SJSA1 (cell line): ENCODE measurements around the gene CD70. TPM values are rescaled to one million over a fixed set of nuclear protein-coding genes. Genes with fewer than 3 reads are reported as not detected.
"Not testable (repeated sequence)": the region's sequence is repeated elsewhere in the genome, so short reads cannot be mapped to it uniquely, and the experiment has no call there.

ENCODE experiments used
- DNase-seq, 2 experiments: peaks; one replicate each; pipeline ENCODE4 v3.0.0-alpha.2; 2015 to 2020; ENCODE audit warnings: low spot score in 2 of 2, low read depth in 1 of 2
- H3K27ac ChIP-seq: fragments of 250-450 bp; sonication (Bioruptor Pico); 2 replicates; pipeline ENCODE4 v1.5.1; 2020; ENCODE audit warnings: mild to moderate bottlenecking, moderate library complexity
- H3K27me3 ChIP-seq: fragments of 250-450 bp; sonication (Bioruptor Pico); replicated peaks from 2 replicates; pipeline ENCODE4 v1.5.1; 2020; ENCODE audit warnings: mild to moderate bottlenecking, moderate library complexity
- H3K36me3 ChIP-seq: fragments of 250-450 bp; sonication (Bioruptor Pico); 2 replicates; pipeline ENCODE4 v1.5.1; 2020; ENCODE audit warnings: mild to moderate bottlenecking
- H3K4me1 ChIP-seq: fragments of 250-450 bp; sonication (Bioruptor Pico); replicated peaks from 2 replicates; pipeline ENCODE4 v1.6.1; 2021; ENCODE audit warnings: mild to moderate bottlenecking
- H3K4me3 ChIP-seq: fragments of 250-450 bp; sonication (Bioruptor Pico); 2 replicates; pipeline ENCODE4 v1.5.1; 2020; ENCODE audit warnings: mild to moderate bottlenecking
- H3K9me3 ChIP-seq: fragments of 250-450 bp; sonication (Bioruptor Pico); replicated peaks from 2 replicates; pipeline ENCODE4 v1.5.1; 2020; ENCODE audit warnings: mild to moderate bottlenecking
- total RNA-seq: library from RNA; depleted of rRNA; stranded (reverse); fragments of >200 nt; shearing (Covaris generic); gene quantifications from 2 replicates; pipeline ENCODE4 v1.2.3, GENCODE V29; 2014

Gene CD70
- total RNA-seq, 1 experiment from 2014 or later, result 128 TPM

GRCh38 chr19:6588508-6589345, 2.2 kb downstream of the CD70 start:
- DNase-seq, result peak; percentile 59 to 65
- Histone ChIP-seq H3K27ac (peak overlapping the region; percentile 3), H3K4me1 (peaks cover 47% of the 10 kb centered on the region), H3K4me3 (peak overlapping the region; percentile 60), H3K27me3 (no peaks in the 10 kb centered on the region), H3K36me3 (peaks cover 38% of the 10 kb centered on the region), H3K9me3 (no peaks in the 10 kb centered on the region)

- H3K4me3 ChIP-seq, result peak overlapping the region; percentile 60
- no peak overlapping the region for H3K27ac ChIP-seq
- DNase-seq, result no peak
- peaks cover 40% of the 10 kb centered on the region for H3K4me1 ChIP-seq
- no peaks in the 10 kb centered on the region for H3K9me3 ChIP-seq
- no peaks in the 10 kb centered on the region for H3K27me3 ChIP-seq
- peaks cover 40% of the 10 kb centered on the region for H3K36me3 ChIP-seq
Observed at GRCh38 chr19:6587998-6588507, 2.9 kb downstream of the CD70 start.

- peaks cover 34% of the 10 kb centered on the region for H3K4me1 ChIP-seq
- no peak overlapping the region for H3K4me3 ChIP-seq
- H3K36me3 ChIP-seq, result peaks cover 46% of the 10 kb centered on the region
- H3K9me3 ChIP-seq, result no peaks in the 10 kb centered on the region
- no peak for DNase-seq
- no peak overlapping the region for H3K27ac ChIP-seq
- H3K27me3 ChIP-seq, result no peaks in the 10 kb centered on the region
Observed at GRCh38 chr19:6587093-6587820, 3.7 kb downstream of the CD70 start.

- DNase-seq, result no peak
- Histone ChIP-seq H3K4me3 (no peak overlapping the region), H3K4me1 (peaks cover 35% of the 10 kb centered on the region), H3K27me3 (no peaks in the 10 kb centered on the region), H3K27ac (no peak overlapping the region), H3K9me3 (no peaks in the 10 kb centered on the region), H3K36me3 (peaks cover 46% of the 10 kb centered on the region)
Observed at GRCh38 chr19:6586726-6587092, 4.2 kb downstream of the CD70 start.

DNA sequence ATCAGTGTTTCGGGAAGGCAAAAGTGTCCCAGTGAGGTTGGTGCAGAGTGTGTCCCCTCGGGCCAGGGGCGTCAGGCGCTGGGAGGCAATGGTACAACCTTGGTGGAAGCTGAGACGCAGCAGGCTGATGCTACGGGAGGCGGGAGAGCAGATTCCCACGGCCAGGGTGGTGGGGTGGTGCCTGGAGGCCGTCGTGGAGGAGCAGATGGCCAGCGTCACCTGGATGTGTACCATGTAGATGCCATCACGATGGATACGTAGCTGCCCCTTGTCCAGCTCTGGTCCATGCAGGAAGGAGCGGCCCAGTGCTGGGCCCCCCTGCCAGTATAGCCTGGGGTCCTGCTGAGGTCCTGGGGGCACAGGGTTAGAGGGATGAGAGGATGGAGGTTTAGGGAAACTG, 4.9 kb downstream of the CD70 start:
- Histone ChIP-seq H3K4me1 (peaks cover 37% of the 10 kb centered on the region), H3K27ac (no peak overlapping the region)

DNA sequence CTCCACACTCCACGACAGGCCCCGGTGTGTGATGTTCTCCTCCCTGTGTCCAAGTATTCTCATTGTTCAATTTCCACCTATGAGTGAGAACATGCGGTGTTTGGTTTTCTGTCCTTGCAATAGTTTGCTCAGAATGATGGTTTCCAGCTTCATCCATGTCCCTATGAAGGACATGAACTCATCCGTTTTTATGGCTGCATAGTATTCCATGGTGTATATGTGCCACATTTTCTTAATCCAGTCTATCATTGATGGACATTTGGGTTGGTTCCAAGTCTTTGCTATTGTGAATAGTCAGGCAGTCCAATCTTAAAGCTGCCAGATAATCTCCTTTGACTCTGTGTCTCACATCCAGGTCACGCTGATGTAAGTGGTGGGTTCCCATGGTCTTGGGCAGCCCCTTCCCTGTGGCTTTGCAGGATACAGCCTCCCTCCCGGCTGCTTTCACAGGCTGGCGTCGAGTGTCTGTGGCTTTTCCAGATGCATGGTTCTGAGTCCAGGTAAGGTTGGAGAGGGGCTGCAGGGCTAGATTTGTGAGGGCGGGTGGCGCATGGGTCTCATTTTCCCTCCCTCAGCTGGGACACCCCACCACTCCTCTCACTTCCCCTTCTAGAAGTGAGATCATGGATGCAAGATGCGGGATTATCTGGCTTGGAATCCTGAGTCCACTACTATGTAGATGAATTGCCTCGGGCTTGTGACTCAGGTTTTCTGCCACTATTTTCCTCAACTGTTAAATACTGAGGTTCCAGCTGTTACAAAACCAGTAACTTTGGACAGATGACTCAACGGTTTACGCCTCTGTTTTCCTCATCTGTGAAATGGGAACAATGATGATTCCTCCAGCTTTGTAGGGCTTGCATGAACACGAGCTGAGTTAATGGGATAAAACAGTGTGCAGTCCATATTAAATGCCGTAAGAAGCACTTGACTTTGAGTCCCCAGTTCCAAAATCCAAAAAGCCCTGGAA, 8.2 kb downstream of the CD70 start:
- not testable (repeated sequence) for H3K4me3 ChIP-seq, H3K27me3 ChIP-seq, H3K9me3 ChIP-seq, H3K27ac ChIP-seq, DNase-seq
- peaks cover 45% of the 10 kb centered on the region for H3K4me1 ChIP-seq
- peaks cover 35% of the 10 kb centered on the region for H3K36me3 ChIP-seq

More for the DNA sequence above, 4.9 kb downstream of the CD70 start:
- H3K4me3 ChIP-seq, result no peak overlapping the region
- no peaks in the 10 kb centered on the region for H3K9me3 ChIP-seq
- no peak for DNase-seq
- H3K36me3 ChIP-seq, result peaks cover 46% of the 10 kb centered on the region
- H3K27me3 ChIP-seq, result no peaks in the 10 kb centered on the region

- H3K9me3 ChIP-seq, result no peaks in the 10 kb centered on the region
- no peaks in the 10 kb centered on the region for H3K27me3 ChIP-seq
- H3K4me3 ChIP-seq, result no peak overlapping the region
- DNase-seq, result peak; percentile 93 to 95
- H3K4me1 ChIP-seq, result peaks cover 55% of the 10 kb centered on the region
- H3K27ac ChIP-seq, result peak overlapping the region; percentile 86
- H3K36me3 ChIP-seq, result peaks cover 15% of the 10 kb centered on the region
Observed at GRCh38 chr19:6580313-6580712, 10.6 kb downstream of the CD70 start.

- H3K4me3 ChIP-seq, result no peak overlapping the region
- peak in 1 of 2 experiments; percentile 83 for DNase-seq
- H3K27me3 ChIP-seq, result no peaks in the 10 kb centered on the region
- peaks cover 9% of the 10 kb centered on the region for H3K36me3 ChIP-seq
- no peaks in the 10 kb centered on the region for H3K9me3 ChIP-seq
- peaks cover 55% of the 10 kb centered on the region for H3K4me1 ChIP-seq
- peak overlapping the region; percentile 86 for H3K27ac ChIP-seq
Observed at GRCh38 chr19:6579450-6580178, 11.3 kb downstream of the CD70 start.

- Histone ChIP-seq H3K27me3 (no peaks in the 10 kb centered on the region), H3K4me3 (no peak overlapping the region), H3K4me1 (peaks cover 58% of the 10 kb centered on the region), H3K36me3 (peaks cover 2% of the 10 kb centered on the region), H3K9me3 (no peaks in the 10 kb centered on the region), H3K27ac (peak overlapping the region; percentile 86)
- DNase-seq, result peak in 1 of 2 experiments; percentile 52
Observed at GRCh38 chr19:6577476-6578125, 13.3 kb downstream of the CD70 start.

DNA sequence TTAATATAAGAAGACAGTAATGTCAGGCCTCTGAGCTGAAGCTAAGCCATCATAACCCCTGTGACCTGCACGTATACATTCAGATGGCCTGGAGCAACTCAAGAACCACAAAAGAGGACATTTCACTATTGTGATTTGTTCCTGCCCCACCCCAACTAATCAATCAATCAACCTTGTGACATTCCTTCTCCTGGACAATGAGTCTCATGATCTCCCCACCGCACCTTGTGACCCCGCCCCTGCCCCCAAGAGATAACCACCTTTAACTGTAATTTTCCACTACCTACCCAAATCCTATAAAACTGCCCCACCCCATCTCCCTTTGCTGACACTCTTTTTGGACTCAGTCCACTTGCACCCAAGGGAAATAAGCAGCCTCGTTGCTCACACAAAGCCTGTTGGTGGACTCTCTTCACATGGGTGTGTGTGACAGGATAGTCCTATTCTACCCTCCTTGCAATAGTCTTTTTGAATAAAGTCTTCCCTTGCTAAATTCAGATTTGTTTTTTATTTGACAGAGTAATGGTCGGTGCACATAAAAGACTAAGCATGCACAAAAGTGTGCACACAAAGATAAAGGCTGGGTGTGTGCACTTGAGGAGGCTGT, 14.0 kb downstream of the CD70 start:
- Histone ChIP-seq H3K36me3 (no peaks in the 10 kb centered on the region), H3K27me3 (no peaks in the 10 kb centered on the region), H3K4me1 (peaks cover 58% of the 10 kb centered on the region), H3K27ac (peak overlapping the region; percentile 86), H3K9me3 (no peaks in the 10 kb centered on the region), H3K4me3 (no peak overlapping the region)
- DNase-seq, result no peak

DNA sequence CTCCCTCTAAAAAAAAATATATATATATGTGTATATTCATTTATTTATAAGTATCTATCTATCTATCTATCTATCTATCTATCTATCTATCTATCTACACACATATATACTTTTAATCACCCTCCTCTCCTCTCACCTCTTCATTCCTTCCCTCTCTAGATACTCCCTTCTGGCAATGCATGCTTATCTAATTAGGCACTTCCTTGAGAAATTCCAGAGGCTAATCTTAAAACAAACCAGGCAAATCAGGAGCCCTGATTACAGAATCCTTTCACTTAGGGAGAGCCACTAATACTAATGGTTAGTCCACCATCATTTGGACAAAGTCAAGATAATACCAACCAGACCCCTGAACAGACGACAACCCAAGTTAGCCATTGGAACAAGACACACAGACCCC, 17.6 kb downstream of the CD70 start:
- no peaks in the 10 kb centered on the region for H3K27me3 ChIP-seq
- DNase-seq, result no peak
- H3K4me1 ChIP-seq, result peaks cover 34% of the 10 kb centered on the region
- H3K27ac ChIP-seq, result no peak overlapping the region
- no peak overlapping the region for H3K4me3 ChIP-seq
- peaks cover 3% of the 10 kb centered on the region; the same call in 1 of the 2 replicates for H3K9me3 ChIP-seq
- no peaks in the 10 kb centered on the region for H3K36me3 ChIP-seq

DNA sequence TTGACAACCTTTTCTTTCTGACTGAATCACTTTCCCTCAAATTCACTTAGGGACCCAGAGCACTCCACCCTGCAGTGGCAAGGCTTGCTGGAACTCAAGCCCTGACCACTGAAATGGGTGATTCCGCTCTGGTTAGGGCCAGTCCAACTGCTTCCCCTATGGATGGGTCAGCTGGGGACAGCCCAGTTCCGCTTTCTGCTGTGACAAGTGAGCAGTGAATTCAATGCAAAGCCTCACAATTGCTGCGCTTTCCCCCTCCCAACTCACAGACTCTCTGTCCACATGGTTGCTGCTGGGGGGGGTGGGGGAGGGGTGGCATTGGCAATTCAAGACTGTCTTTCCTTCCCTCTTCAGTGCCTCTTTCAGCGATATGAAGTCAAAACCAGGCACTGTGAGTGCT, 18.7 kb downstream of the CD70 start:
- H3K36me3 ChIP-seq, result no peaks in the 10 kb centered on the region
- peaks cover 3% of the 10 kb centered on the region for H3K9me3 ChIP-seq
- peaks cover 34% of the 10 kb centered on the region for H3K4me1 ChIP-seq
- no peak for DNase-seq
- H3K27ac ChIP-seq, result no peak overlapping the region
- no peaks in the 10 kb centered on the region for H3K27me3 ChIP-seq
- H3K4me3 ChIP-seq, result no peak overlapping the region
